ENCODE data around the gene TP53I3.
"Not testable (repeated sequence)": the region's sequence is repeated elsewhere in the genome, so short reads cannot be mapped to it uniquely, and the experiment has no call there.

TP53I3 gene

DNA sequence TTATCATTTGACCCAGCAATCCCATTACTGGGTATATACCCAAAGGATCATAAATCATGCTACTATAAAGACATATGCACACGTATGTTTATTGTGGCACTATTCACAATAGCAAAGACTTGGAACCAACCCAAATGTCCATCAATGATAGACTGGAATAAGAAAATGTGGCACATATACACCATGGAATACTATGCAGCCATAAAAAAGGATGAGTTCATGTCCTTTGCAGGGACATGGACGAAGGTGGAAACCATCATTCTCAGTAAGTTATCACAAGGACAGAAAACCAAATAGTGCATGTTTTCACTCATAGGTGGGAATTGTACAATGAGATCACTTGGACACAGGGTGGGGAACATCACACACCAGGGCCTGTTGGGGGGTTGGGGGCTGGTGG, 16.1 kb upstream of the TP53I3 start:
- DNase-seq (ENCODE audit: low read depth, low spot score), result not testable (repeated sequence)

- not testable (repeated sequence) for DNase-seq (ENCODE audit: low read depth, low spot score)
Measured at GRCh38 chr2:24095171-24095677, 10.6 kb upstream of the TP53I3 start.

DNA sequence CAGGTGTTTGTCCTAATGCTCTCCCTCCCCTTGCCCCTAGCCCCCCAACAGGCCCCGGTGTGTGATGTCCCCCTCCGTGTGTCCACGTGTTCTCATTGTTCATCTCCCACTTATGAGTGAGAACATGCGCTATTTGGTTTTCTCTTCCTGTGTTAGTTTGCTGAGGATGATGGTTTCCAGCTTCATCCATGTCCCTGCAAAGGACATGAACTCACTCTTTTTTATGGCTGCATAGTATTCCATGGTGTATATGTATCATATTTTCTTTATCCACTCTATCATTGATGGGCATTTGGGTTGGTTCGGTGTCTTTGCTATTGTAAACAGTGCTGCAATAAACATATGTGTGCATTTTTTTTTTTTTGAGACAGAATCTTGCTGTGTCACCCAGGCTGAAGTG, 8.6 kb upstream of the TP53I3 start:
- DNase-seq (ENCODE audit: low read depth, low spot score), result not testable (repeated sequence)

GRCh38 chr2:24088821-24089359, 4.3 kb upstream of the TP53I3 start:
- DNase-seq (ENCODE audit: low read depth, low spot score), result no peak

DNA sequence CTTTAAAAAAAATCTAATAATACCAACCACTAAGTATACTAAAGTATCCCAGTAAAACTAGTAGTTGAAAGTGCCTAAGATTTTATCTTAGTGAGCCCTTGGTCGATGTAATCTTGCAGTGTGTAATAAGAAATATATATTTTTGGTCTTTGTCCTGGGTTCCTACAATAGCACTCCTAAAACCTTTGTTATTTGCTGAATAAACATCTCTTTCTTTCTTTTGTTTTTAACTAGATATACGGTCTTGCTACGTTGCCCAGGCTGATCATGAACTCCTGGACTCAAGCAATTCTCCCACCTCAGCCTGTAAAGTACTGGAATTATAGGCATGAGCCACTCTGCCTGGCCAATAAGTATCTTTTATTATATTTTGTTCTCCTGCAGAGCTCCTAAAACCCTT, 2.4 kb upstream of the TP53I3 start:
- no peak for DNase-seq (ENCODE audit: low read depth, low spot score)

DNA sequence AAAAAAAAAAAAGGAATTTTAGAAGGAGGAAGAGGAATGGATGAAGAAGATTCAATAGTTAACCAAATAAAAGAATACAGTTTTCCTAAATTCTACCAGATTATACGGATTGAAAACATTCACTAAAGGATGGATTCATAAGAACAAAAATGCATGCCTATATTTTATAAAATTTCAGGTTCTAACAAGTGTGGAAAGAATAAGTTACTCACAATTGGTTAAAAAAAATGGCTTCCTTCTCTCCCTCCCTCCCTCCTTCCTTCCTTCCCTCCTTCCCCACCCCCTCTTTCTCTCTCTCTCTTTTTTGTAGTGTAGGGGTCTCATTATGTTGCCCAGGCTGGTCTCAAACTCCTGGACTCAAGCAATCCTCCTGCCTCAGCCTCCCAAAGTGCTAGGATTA, 1.6 kb upstream of the TP53I3 start:
- DNase-seq (ENCODE audit: low read depth, low spot score), result no peak

GRCh38 chr2:24085200-24085489, 511 bp upstream of the TP53I3 start:
- DNase-seq (ENCODE audit: low read depth, low spot score), result no peak

DNA sequence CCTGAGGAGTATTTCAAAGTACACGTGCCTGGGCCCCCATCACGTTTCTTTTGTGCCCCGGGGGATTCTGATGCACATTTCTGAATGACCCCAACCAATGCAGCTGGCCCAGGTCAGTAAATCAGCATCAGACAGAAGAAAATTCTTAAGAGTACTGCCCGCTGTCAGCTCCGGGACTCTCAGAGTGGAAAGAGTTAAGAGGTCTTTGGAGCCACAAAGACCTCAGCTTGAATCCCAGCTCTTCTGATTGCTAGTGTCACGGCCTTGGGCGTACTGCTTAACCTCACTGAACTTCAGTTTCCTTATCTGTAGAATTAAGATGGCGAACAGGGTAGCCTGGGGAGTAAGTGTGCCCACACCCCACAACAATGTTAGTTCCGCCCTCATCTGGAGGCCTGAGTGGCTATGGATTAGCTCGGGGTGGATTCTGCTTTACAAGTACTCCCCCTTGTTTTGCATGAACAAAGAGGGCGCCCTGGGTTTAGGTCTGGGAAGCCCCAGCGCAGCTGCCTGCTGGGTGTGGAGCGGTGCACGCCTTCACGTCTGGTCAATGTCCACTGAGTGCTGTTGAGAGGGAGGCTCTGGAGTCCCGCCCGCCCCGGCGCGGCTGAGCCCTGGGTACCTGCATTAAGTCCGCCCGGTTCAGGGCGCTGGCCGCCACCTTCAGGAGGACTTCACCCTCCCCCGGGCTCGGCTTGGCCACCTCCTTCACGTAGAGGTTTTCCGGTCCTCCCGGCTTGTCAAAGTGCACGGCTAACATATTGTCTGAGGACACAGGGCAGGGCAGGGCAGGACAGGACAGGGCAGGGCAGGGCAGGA, 858 bp downstream of the TP53I3 start:
- peak; percentile 59 for DNase-seq (ENCODE audit: low read depth, low spot score)

DNA sequence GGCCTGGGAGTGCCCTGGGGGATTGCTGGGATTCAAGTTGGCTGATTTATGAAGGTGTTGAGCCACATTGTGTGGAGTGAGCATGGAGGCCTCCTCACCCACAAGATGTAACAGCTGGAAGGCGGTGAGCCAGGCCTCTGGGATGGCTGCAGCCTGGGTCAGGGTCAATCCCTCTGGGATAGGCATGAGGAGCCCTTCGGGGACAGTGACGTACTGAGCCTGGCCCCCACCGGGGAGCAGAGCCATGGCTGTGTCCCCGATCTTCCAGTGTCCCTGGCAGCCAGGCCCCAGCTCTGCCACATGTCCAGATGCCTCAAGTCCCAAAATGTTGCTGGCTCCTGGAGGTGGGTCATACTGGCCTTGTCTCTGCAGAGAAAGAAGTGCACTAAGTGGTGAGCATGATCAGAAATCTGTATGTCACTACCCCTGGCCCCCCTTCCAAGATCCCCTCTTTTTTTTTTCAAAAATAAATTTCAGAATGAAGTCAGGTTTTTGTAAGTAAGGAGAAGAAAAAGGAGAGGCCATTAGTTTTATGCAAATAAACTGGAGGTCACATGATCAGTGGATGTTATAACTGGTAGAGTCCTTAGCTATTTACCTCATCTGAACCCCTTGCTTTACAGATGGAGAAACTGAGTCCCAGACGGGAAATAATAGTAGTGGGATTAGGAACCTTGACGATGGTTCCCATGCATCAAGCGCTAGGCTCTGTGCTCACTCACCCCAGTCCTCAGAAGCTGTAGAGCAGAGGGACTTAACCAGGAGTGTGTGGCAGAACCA, 1.7 kb downstream of the TP53I3 start:
- no peak for DNase-seq (ENCODE audit: low read depth, low spot score)

GRCh38 chr2:24080701-24081100, 3.9 kb downstream of the TP53I3 start:
- no peak for DNase-seq (ENCODE audit: low read depth, low spot score)

GRCh38 chr2:24077879-24078278, 6.8 kb downstream of the TP53I3 start:
- no peak for DNase-seq (ENCODE audit: low read depth, low spot score)

DNA sequence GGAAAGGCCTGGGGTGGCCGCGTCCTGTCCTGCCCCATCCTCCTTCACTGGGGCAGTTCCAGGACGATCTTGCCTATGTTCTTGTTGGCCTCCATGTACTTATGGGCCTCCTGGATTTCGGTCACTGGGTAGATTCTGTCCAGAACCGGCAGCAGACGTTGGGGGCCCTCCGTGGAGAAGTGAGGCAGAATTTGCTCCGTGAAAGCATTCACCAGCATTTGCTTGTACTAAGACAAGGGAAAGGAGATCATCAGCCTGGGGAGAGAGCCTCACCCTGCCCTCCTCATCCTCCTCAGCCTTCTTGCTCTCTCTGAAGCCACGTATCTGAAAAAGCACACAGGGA, 7.1 kb downstream of the TP53I3 start:
- no peak for DNase-seq (ENCODE audit: low read depth, low spot score)

GRCh38 chr2:24076849-24077534, 7.6 kb downstream of the TP53I3 start:
- no peak for DNase-seq (ENCODE audit: low read depth, low spot score)

DNA sequence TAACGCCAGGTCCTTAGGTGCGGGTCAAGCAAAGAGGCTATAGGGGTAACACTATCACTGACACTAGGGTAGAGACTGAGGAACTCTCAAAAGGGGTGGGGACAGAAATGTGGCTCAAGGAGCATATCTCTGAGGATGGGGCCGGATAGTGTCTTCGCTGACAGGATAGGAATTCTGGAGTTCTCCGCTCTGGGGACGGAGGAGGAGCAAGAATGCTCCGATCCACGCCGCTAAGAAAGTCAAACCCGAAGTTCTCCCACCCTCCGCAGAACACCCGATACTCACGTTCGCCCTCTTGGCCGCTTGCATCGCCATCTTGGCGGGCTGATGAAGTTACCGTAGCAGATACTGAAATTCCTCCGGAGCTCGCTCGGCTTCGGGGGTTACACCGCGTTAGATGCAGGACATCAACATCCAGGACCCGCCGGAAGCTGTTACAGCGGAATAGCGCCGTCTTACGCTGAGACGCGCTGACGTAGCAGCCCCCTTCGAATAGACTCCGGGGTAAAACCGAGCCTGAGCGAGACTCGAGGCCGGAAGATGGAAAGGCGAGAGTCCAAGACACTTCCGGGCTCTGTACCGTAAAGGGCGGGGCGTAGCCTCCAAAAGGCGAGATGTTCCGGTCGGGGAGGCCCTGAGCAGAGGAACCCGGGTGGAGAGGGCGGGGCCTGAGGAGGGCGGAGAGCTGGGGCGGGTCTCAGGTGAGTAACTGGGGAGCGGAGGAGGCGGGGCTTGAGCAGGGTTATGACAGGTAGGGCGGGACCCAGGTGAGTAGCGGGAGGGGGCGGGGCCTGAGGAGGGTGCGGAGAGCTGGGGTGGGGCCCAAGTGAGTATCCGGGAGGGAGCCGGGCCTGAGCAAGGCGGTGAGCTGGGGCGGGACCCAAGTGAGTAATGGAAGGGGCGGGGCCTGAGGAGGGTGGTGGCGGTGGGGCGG, 8.5 kb downstream of the TP53I3 start, which contains the start of gene SF3B6:
SF3B6 (minus strand) TSS at position 412 of the 934 bp plus-strand sequence; CDS start at position 315, 97 bp downstream.
- peak; percentile 97 for DNase-seq (ENCODE audit: low read depth, low spot score)

GRCh38 chr2:24075259-24075658, 9.4 kb downstream of the TP53I3 start:
- DNase-seq (ENCODE audit: low read depth, low spot score), result no peak

DNA sequence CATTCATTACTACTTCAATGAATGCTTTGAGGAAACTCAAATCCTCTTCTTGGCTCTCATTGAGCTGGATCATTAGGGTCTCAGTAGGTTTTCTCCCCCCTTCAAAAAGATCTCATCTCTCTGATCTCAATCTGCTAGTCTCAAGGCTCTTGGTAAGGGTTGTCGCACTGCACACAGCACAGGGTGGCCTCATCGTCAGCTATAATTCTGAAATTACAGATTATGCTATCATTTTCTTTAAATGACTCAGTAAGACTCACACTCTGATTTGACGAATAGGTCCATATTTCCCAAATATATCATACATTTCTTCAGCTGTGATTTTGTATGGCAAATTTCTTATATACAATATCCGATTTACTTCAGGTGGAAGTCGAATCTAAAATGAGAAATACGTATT, 10.8 kb downstream of the TP53I3 start:
- DNase-seq (ENCODE audit: low read depth, low spot score), result no peak

DNA sequence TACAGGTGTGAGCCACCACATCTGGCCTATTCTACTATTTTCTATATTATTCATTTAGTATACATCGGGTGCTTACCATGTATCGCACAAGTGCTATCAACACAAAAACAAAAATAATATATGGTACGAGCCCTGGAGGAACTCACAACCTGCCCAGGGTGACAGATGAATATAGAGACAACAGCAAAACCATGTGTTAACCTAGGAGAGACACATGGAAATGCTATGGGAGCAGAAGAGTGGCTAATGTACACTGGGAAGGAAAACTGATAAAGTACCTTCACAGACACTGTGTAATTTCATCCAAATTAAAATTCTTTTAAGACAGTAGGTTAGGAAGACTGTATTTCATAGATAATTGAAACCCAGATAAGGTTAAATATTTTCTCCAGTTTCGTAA, 12.4 kb downstream of the TP53I3 start:
- DNase-seq (ENCODE audit: low read depth, low spot score), result no peak

DNA sequence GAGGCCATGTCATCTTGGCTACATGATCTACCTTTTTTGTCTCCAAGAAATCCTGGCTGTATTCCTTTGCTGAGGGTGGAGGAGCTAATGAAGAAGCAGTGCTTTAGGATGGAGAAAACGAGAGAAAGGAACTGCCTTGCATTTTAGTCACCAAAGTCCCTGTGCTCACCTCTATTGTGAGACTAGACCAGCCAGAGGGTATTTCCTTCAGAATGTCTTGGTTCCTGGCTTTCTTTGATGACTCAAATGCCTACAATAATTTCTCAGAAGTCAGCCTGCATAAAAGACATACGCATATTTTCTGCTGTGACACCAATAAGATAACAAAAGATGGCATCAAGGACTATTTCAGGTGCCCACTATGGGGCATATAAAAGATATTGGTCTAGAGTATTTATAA, 19.3 kb downstream of the TP53I3 start:
- DNase-seq (ENCODE audit: low read depth, low spot score), result no peak

DNA sequence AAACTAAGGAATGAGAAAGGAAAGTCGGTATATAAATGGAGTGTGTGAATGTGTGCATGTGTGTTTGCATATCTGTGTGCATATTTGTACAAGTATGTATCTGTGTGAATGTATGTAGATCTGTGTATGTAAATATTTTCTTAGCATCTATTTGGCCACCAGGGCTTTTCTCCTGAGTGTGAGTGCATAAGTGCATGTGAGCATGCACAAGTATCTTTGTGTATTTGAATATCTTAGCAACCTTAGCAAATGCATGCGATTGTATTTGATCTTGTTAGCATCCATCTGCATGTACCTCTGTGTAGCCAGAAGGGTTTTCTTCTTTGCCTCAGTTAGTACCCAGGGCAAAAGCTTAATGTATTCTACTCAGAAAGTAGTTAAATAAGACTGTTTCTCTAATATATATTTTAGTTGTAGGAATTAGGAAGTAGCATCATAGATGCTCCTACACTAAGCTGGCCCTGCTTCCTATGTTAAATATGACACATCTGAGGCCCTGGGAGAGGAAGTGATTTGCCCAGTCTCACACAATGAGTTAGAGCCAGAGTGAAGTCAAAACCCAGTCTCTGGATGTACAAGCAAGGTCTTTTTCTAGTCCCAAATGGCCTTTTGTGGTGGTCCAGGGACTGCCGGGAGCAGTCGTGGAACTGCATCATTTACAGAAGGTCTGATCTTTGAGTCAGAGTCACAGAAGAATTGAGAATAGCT, 25.9 kb downstream of the TP53I3 start:
- no peak for DNase-seq (ENCODE audit: low read depth, low spot score)

DNA sequence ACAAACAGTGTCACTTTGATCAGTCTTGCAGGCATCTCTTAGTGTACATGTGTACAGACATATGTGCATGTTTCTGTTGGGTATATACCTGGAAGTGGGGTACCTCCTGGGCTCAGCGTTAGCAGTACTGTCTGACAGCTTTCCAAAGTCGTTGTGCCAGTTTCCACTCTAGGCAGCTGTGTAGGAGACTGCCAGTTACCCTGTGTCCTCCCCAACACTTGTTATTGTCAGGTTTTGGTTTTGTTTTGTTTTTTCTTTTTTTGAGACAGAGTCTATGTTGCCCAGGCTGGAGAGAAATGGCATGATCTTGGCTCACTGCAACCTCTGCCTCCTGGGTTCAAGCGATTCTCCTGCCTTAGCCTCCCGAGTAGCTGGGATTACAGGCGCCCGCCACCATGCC, 28.9 kb downstream of the TP53I3 start:
- no peak for DNase-seq (ENCODE audit: low read depth, low spot score)
